GM23338 (cell line): ENCODE data around the gene GMNC. TPM values are rescaled to one million over a fixed set of nuclear protein-coding genes. Genes with fewer than 3 reads are reported as not detected.

Experiments used
- ATAC-seq: fragments of 200-7000 bp; cut with Tn5 transposase; 3 replicates; pipeline ENCODE4 v1.9.1; 2020
- DNase-seq: peaks from one replicate; pipeline ENCODE4 v3.0.0-alpha.2; 2015; ENCODE audit warnings: low spot score
- H2AFZ ChIP-seq: fragments of 200-600 bp; sonication (generic); 2 replicates; pipeline ENCODE4 v1.8.0; 2016; ENCODE audit warnings: antibody characterized with exemption, mild to moderate bottlenecking, moderate library complexity
- H3F3A ChIP-seq: fragments of 200-600 bp; sonication (generic); replicated peaks from 2 replicates; pipeline ENCODE4 v1.8.0; 2017; ENCODE audit warnings: antibody characterized with exemption, mixed run types, low read depth
- H3K27ac ChIP-seq: fragments of 200-600 bp; sonication (generic); 2 replicates; pipeline ENCODE4 v1.6.1; 2016; ENCODE audit warnings: low read depth
- H3K27me3 ChIP-seq: fragments of 200-600 bp; sonication (generic); 2 replicates; pipeline ENCODE4 v1.8.0; 2016; ENCODE audit warnings: mild to moderate bottlenecking, mixed run types, moderate library complexity; ENCODE audit not compliant: insufficient read depth
- H3K36me3 ChIP-seq: fragments of 200-600 bp; sonication (generic); 2 replicates; pipeline ENCODE4 v1.8.0; 2016; ENCODE audit warnings: mild to moderate bottlenecking; ENCODE audit not compliant: insufficient read depth
- H3K4me1 ChIP-seq: fragments of 200-600 bp; sonication (generic); 2 replicates; pipeline ENCODE4 v1.8.0; 2016; ENCODE audit warnings: mild to moderate bottlenecking, moderate library complexity; ENCODE audit not compliant: insufficient read depth
- H3K4me2 ChIP-seq: fragments of 200-600 bp; sonication (generic); 2 replicates; pipeline ENCODE4 v1.7.1; 2017; ENCODE audit warnings: mixed run types
- H3K4me3 ChIP-seq: fragments of 200-600 bp; sonication (generic); 2 replicates; pipeline ENCODE4 v1.6.1; 2016; ENCODE audit warnings: mixed run types
- H3K79me2 ChIP-seq: fragments of 200-600 bp; sonication (generic); replicated peaks from 2 replicates; pipeline ENCODE4 v1.8.0; 2017; ENCODE audit warnings: mild to moderate bottlenecking; ENCODE audit not compliant: insufficient read depth
- H3K9me2 ChIP-seq: fragments of 200-600 bp; sonication (generic); 2 replicates; pipeline ENCODE4 v1.8.0; 2017; ENCODE audit not compliant: insufficient read depth
- H4K20me1 ChIP-seq: fragments of 200-600 bp; sonication (generic); replicated peaks from 2 replicates; pipeline ENCODE4 v1.8.0; 2017; ENCODE audit warnings: mild to moderate bottlenecking; ENCODE audit not compliant: insufficient read depth
- H3K27ac Mint-ChIP-seq: 2 replicates; pipeline ENCODE4 v1.8.0; 2020; ENCODE audit warnings: inconsistent platforms, mild to moderate bottlenecking, moderate library complexity, mixed read lengths
- H3K27me3 Mint-ChIP-seq: 3 replicates; pipeline ENCODE4 v1.8.0; 2022; ENCODE audit warnings: low read depth, mild to moderate bottlenecking, moderate library complexity, mixed read lengths, inconsistent platforms; ENCODE audit not compliant: insufficient read depth, poor library complexity
- H3K36me3 Mint-ChIP-seq: 3 replicates; pipeline ENCODE4 v1.8.0; 2021; ENCODE audit warnings: low read depth, mild to moderate bottlenecking, inconsistent platforms, moderate library complexity, mixed read lengths
- H3K4me1 Mint-ChIP-seq: 3 replicates; pipeline ENCODE4 v1.8.0; 2020; ENCODE audit warnings: mild to moderate bottlenecking, inconsistent platforms, mixed read lengths
- H3K4me3 Mint-ChIP-seq: 3 replicates; pipeline ENCODE4 v1.8.0; 2021; ENCODE audit warnings: moderate library complexity, mild to moderate bottlenecking, inconsistent platforms, mixed read lengths
- H3K9me3 Mint-ChIP-seq: 3 replicates; pipeline ENCODE4 v1.8.0; 2020; ENCODE audit warnings: moderate library complexity, mild to moderate bottlenecking, inconsistent platforms, mixed read lengths
- CREB1 ChIP-seq: fragments of 250-450 bp; sonication (Bioruptor Pico); IDR thresholded peaks from 2 replicates; pipeline ENCODE4 v1.5.0; 2020; ENCODE audit warnings: low read depth, mild to moderate bottlenecking, moderate library complexity
- CTCF ChIP-seq, 2 experiments: fragments of 200-600 bp in 1 of 2; sonication (generic) in 1 of 2; conservative IDR thresholded peaks; 2 replicates each; pipeline versions ENCODE4 v1.5.1 to v1.6.1; 2016 to 2017; ENCODE audit warnings: antibody characterized with exemption in 2 of 2, low read depth in 2 of 2, mild to moderate bottlenecking in 2 of 2, moderate library complexity in 1 of 2
- ETS1 ChIP-seq: IDR thresholded peaks from 2 replicates; pipeline ENCODE4 v1.6.1; 2016; ENCODE audit warnings: antibody characterized with exemption
- EZH2 ChIP-seq: fragments of 200-600 bp; sonication (generic); IDR thresholded peaks from one replicate; pipeline ENCODE4 v1.8.0; 2017; ENCODE audit warnings: antibody characterized with exemption, mild to moderate bottlenecking, low read depth; ENCODE audit not compliant: unreplicated experiment
- EZH2phosphoT487 ChIP-seq: fragments of 200-600 bp; sonication (generic); IDR thresholded peaks from one replicate; pipeline ENCODE4 v1.8.1; 2018; ENCODE audit warnings: antibody characterized with exemption; ENCODE audit not compliant: unreplicated experiment
- JUNB ChIP-seq: IDR thresholded peaks from one replicate; pipeline ENCODE4 v1.6.1; 2016; ENCODE audit warnings: antibody characterized with exemption; ENCODE audit not compliant: unreplicated experiment
- NANOG ChIP-seq: IDR thresholded peaks from 2 replicates; pipeline ENCODE4 v1.6.1; 2016; ENCODE audit warnings: antibody characterized with exemption, borderline replicate concordance
- POLR2AphosphoS5 ChIP-seq: IDR thresholded peaks from 2 replicates; pipeline ENCODE4 v1.6.1; 2016; ENCODE audit warnings: antibody characterized with exemption, low read depth
- REST ChIP-seq: IDR thresholded peaks from one replicate; pipeline ENCODE4 v1.6.1; 2018; ENCODE audit warnings: antibody characterized with exemption; ENCODE audit not compliant: unreplicated experiment
- ZNF114 ChIP-seq: fragments of 250-450 bp; sonication (Bioruptor Pico); IDR thresholded peaks from 2 replicates; pipeline ENCODE4 v1.5.0; 2020; ENCODE audit warnings: mild to moderate bottlenecking, moderate library complexity
- ZNF331 ChIP-seq: fragments of 250-450 bp; sonication (Bioruptor Pico); IDR thresholded peaks from 2 replicates; pipeline ENCODE4 v1.5.0; 2020; ENCODE audit warnings: low read depth, mild to moderate bottlenecking, moderate library complexity
- polyA plus RNA-seq: library from polyadenylated mRNA; unstranded; fragments of >200 nt; fragmentation: Nextera tagmentation; extraction: Ambion mirVana; gene quantifications from 2 replicates; pipeline ENCODE4 v1.2.1, GENCODE V29; 2016
- total RNA-seq: library from RNA; depleted of rRNA; stranded (reverse); fragments of >200 nt; shearing (Covaris generic); gene quantifications from 2 replicates; pipeline ENCODE4 v1.2.3, GENCODE V29; 2014

GMNC gene
- total and polyA plus RNA-seq, 2 experiments from 2014 or later, result 0.13 to 0.31 TPM

GRCh38 chr3:190903156-190903555 is 40.7 kb upstream of the GMNC start:
- peaks cover 44% of the 10 kb centered on the region for H3K9me3 Mint-ChIP-seq
- H3K27me3 ChIP-seq, result no peaks in the 10 kb centered on the region

DNA sequence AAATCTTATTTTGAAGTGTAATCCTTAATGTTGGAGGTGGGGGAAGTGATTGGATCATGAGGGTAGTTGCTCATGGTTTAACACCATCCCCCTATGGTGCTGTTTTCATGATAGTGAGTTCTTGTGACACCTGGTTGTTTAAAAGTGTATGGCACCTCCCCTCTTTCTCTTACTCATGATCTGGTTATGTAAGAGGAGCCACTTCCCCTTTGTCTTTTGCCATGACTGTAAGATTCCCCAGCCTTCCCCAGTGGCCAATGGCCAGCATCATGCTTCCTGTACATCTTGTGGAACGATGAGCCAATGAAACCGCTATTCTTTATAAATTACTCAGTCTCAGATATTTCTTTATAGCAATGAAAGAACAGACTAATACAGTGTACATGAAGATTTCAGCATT is 39.8 kb upstream of the GMNC start:
- H3K4me1 Mint-ChIP-seq, result no peaks in the 10 kb centered on the region
- H3K27me3 Mint-ChIP-seq, result peaks cover 1% of the 10 kb centered on the region
- H3K4me1 ChIP-seq, result no peaks in the 10 kb centered on the region
- TF ChIP-seq ZNF114 (no peak), CREB1 (CRISPR knock-in tag) (no peak), EZH2 (no peak), POLR2AphosphoS5 (no peak), NANOG (no peak), ETS1 (no peak), REST (no peak), CTCF (conservative IDR thresholded peaks at IDR 0.05; ENCODE audit: low read depth in 2 of 2) (no peak), JUNB (no peak), ZNF331 (CRISPR knock-in tag) (no peak), EZH2phosphoT487 (no peak)

More at GRCh38 chr3:190903156-190903555, 40.7 kb upstream of the GMNC start:
- ATAC-seq, result no peak
- H3K79me2 ChIP-seq, result no peaks in the 10 kb centered on the region
- H3K4me2 ChIP-seq, result no peak overlapping the region
- H3K27ac Mint-ChIP-seq, result no peak overlapping the region
- H3K9me2 ChIP-seq, result peaks cover 4% of the 10 kb centered on the region; the same call in 1 of the 2 replicates
- no peak overlapping the region for H3K4me3 ChIP-seq
- no peaks in the 10 kb centered on the region for H3K27me3 Mint-ChIP-seq
- no peaks in the 10 kb centered on the region for H3K36me3 ChIP-seq
- H3K4me1 Mint-ChIP-seq, result no peaks in the 10 kb centered on the region
- H3K4me3 Mint-ChIP-seq, result no peak overlapping the region
- H3K4me1 ChIP-seq, result no peaks in the 10 kb centered on the region
- no peaks in the 10 kb centered on the region for H3F3A ChIP-seq
- H2AFZ ChIP-seq, result no peak overlapping the region
- no peak overlapping the region for H3K27ac ChIP-seq
- TF ChIP-seq REST (no peak), EZH2 (no peak)
- H3K36me3 Mint-ChIP-seq, result peaks cover 10% of the 10 kb centered on the region
- DNase-seq, result no peak
- H4K20me1 ChIP-seq, result no peaks in the 10 kb centered on the region

More for the DNA sequence above, 39.8 kb upstream of the GMNC start:
- ATAC-seq, result no peak
- Histone ChIP-seq H3K4me2 (no peak overlapping the region), H2AFZ (no peak overlapping the region), H4K20me1 (no peaks in the 10 kb centered on the region), H3K36me3 (no peaks in the 10 kb centered on the region), H3K4me3 (no peak overlapping the region), H3K27ac (no peak overlapping the region), H3K27me3 (no peaks in the 10 kb centered on the region), H3K79me2 (no peaks in the 10 kb centered on the region), H3F3A (no peaks in the 10 kb centered on the region), H3K9me2 (peaks cover 4% of the 10 kb centered on the region)
- no peak for DNase-seq
- peaks cover 44% of the 10 kb centered on the region for H3K9me3 Mint-ChIP-seq
- H3K36me3 Mint-ChIP-seq, result peaks cover 10% of the 10 kb centered on the region
- H3K27ac Mint-ChIP-seq, result no peak overlapping the region
- H3K4me3 Mint-ChIP-seq, result no peak overlapping the region
